ENCODE data around the gene FAM131B. TPM values are rescaled to one million over a fixed set of nuclear protein-coding genes. Genes with fewer than 3 reads are reported as not detected.

Gene FAM131B
- total RNA-seq, 1 donor = 1.4 TPM

DNA sequence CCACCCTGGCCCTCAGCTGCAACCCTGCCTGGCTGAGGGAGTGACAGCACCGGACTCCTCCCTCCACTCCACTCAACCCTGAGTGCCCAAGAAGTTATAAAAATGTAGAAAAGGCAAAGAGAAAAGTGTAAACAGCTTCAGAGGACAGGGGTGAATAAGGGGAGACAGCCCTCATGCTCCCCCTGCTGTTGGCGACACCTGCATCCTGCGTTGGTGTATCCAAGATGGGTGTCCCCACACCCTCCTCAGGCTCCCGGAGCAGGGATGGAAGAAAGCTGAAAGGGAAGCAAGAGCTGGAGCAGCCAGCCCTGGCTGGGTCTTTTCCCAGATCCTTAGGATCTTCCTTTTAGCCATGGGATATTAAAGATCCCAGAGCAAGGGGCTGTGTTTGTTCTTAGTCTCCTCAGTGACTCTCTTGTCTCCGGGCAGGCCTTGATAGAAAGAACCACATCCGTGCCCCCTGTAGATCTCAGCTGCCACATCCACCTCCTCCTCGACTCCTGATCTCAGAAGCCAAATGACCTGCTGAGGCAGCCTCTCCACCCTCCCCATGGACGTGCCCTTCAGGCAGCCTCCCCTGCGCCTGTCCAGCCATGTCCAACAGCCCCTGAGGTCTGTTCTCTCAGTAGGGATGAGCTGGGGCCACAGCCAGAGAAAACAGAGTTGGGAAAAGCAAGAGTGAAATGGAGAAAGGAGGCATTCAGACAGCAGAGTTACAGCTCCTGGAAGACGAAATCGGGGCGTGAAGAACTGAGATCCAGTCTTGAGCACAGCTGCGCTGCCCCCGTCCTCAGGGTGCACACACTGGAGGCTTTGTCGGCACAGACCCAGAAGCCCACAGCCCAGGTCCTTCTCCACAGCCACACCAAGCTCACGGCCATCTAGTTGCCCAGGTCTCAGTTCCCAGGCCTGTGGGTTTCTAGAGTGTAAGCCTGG lies 6.8 kb downstream of the FAM131B start:
- H3K36me3 ChIP-seq (ENCODE audit: insufficient read depth, low read length) = no peaks in the 10 kb centered on the region
- no peaks in the 10 kb centered on the region for H4K20me1 ChIP-seq (ENCODE audit: insufficient read depth, low read length)
- peaks cover 12% of the 10 kb centered on the region for H3K27me3 ChIP-seq (ENCODE audit: insufficient read depth, low read length)
- no peaks in the 10 kb centered on the region for H3K4me1 ChIP-seq (ENCODE audit: insufficient read depth, low read length)
- DNase-seq (ENCODE audit: insufficient read length, low spot score, missing footprints) = peak; percentile 72
- H3K27ac ChIP-seq (ENCODE audit: low read depth, low read length) = no peak overlapping the region
- TF ChIP-seq, protein P1, sequence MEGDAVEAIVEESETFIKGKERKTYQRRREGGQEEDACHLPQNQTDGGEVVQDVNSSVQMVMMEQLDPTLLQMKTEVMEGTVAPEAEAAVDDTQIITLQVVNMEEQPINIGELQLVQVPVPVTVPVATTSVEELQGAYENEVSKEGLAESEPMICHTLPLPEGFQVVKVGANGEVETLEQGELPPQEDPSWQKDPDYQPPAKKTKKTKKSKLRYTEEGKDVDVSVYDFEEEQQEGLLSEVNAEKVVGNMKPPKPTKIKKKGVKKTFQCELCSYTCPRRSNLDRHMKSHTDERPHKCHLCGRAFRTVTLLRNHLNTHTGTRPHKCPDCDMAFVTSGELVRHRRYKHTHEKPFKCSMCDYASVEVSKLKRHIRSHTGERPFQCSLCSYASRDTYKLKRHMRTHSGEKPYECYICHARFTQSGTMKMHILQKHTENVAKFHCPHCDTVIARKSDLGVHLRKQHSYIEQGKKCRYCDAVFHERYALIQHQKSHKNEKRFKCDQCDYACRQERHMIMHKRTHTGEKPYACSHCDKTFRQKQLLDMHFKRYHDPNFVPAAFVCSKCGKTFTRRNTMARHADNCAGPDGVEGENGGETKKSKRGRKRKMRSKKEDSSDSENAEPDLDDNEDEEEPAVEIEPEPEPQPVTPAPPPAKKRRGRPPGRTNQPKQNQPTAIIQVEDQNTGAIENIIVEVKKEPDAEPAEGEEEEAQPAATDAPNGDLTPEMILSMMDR (IDR thresholded peaks at IDR 0.05; ENCODE audit: extremely low read depth, low read depth, low read length) = no peak
- H3K4me2 ChIP-seq (ENCODE audit: insufficient read depth, low read length) = no peak overlapping the region
- H3K9me3 ChIP-seq (ENCODE audit: low read depth, low read length) = no peaks in the 10 kb centered on the region
- no peak overlapping the region for H3K4me3 ChIP-seq (ENCODE audit: insufficient read depth, low read length)
- no peak overlapping the region for H2AFZ ChIP-seq (ENCODE audit: low read length)
- no peaks in the 10 kb centered on the region for H3K79me2 ChIP-seq (ENCODE audit: insufficient read depth, low read length)

DNA sequence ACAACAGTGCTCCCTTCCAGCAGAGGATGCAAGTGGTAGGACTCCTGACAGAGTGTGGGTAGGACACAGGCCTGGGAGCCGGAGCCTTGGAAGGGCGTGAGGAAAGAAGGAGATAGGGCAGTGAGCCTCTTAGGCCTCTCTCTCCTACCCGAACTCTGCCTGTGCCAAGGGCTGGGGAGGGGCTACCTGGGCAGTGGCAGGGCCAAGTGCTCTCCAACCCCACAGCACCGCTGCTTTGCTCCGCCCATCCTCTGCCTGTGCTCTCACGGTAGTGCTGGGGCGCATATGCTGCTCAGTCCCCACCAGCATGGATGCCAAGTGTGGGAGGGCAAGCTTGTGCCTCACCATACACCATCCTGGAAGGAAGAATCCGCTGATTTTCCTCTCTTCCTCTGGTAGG lies 7.5 kb downstream of the FAM131B start:
- no peaks in the 10 kb centered on the region for H3K9me3 ChIP-seq (ENCODE audit: low read depth, low read length)
- H3K4me2 ChIP-seq (ENCODE audit: insufficient read depth, low read length) = no peak overlapping the region
- H3K79me2 ChIP-seq (ENCODE audit: insufficient read depth, low read length) = no peaks in the 10 kb centered on the region
- H3K27ac ChIP-seq (ENCODE audit: low read depth, low read length) = no peak overlapping the region
- no peaks in the 10 kb centered on the region for H3K36me3 ChIP-seq (ENCODE audit: insufficient read depth, low read length)
- no peak overlapping the region for H2AFZ ChIP-seq (ENCODE audit: low read length)
- H4K20me1 ChIP-seq (ENCODE audit: insufficient read depth, low read length) = no peaks in the 10 kb centered on the region
- no peak overlapping the region for H3K4me3 ChIP-seq (ENCODE audit: insufficient read depth, low read length)
- TF ChIP-seq, protein P1 (IDR thresholded peaks at IDR 0.05; ENCODE audit: extremely low read depth, low read depth, low read length) = no peak
- peaks cover 6% of the 10 kb centered on the region for H3K27me3 ChIP-seq (ENCODE audit: insufficient read depth, low read length)
- no peaks in the 10 kb centered on the region for H3K4me1 ChIP-seq (ENCODE audit: insufficient read depth, low read length)
- no peak for DNase-seq (ENCODE audit: insufficient read length, low spot score, missing footprints)

DNA sequence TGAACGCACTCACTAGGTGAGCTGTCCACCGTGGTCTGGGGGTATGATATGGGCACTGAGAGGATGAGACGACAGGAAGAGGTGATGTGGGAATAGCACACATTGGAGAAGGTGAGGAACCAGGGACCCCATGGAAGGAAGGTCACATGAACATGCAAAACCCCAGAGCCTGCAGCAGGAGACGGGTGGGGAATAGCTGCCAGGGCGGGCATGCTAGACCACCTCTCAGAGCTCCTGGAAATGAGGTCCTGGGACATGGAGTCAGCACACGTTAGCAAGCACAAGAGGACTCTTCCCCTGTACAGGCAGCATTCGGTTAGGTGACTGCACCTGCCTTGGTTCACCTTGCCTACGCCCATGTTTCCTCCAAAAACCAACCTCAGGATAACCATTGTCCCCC lies 8.1 kb downstream of the FAM131B start:
- TF ChIP-seq, protein P1 (IDR thresholded peaks at IDR 0.05; ENCODE audit: extremely low read depth, low read depth, low read length) = no peak
- H3K27me3 ChIP-seq (ENCODE audit: insufficient read depth, low read length) = peaks cover 11% of the 10 kb centered on the region
- H3K27ac ChIP-seq (ENCODE audit: low read depth, low read length) = no peak overlapping the region
- no peak overlapping the region for H2AFZ ChIP-seq (ENCODE audit: low read length)
- peak; percentile 54 for DNase-seq (ENCODE audit: insufficient read length, low spot score, missing footprints)
- no peaks in the 10 kb centered on the region for H4K20me1 ChIP-seq (ENCODE audit: insufficient read depth, low read length)
- no peaks in the 10 kb centered on the region for H3K4me1 ChIP-seq (ENCODE audit: insufficient read depth, low read length)
- H3K9me3 ChIP-seq (ENCODE audit: low read depth, low read length) = no peaks in the 10 kb centered on the region
- no peak overlapping the region for H3K4me2 ChIP-seq (ENCODE audit: insufficient read depth, low read length)
- no peak overlapping the region for H3K4me3 ChIP-seq (ENCODE audit: insufficient read depth, low read length)
- no peaks in the 10 kb centered on the region for H3K36me3 ChIP-seq (ENCODE audit: insufficient read depth, low read length)
- H3K79me2 ChIP-seq (ENCODE audit: insufficient read depth, low read length) = no peaks in the 10 kb centered on the region

DNA sequence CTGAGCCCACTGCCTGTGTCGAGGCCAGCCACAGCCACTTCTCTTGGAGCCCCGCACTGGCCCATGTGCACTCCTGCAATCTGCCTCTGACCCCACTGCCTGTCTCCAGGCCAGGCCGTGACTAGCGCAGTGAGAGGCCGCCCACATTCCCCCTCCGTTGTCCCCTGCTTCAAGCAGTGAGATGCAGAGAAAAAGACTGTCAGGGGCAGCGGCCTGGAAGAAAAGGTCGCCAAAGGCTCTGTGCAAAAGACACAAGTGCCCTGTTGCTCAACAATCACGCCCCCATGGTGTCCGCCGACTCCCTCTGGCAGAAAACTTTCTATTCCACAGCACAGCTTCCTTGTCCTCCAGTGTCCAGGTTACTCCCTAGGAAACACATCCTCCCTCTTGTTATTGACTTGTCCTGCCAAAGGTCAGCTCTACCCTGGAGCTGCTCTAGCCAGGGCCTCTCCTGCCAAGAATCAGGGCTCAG lies 9.9 kb downstream of the FAM131B start:
- H3K4me1 ChIP-seq (ENCODE audit: insufficient read depth, low read length) = no peaks in the 10 kb centered on the region
- no peak overlapping the region for H3K4me2 ChIP-seq (ENCODE audit: insufficient read depth, low read length)
- H3K36me3 ChIP-seq (ENCODE audit: insufficient read depth, low read length) = no peaks in the 10 kb centered on the region
- no peaks in the 10 kb centered on the region for H3K79me2 ChIP-seq (ENCODE audit: insufficient read depth, low read length)
- H3K4me3 ChIP-seq (ENCODE audit: insufficient read depth, low read length) = no peak overlapping the region
- no peak overlapping the region for H2AFZ ChIP-seq (ENCODE audit: low read length)
- TF ChIP-seq, protein P1 (IDR thresholded peaks at IDR 0.05; ENCODE audit: extremely low read depth, low read depth, low read length) = no peak
- peaks cover 29% of the 10 kb centered on the region for H3K27me3 ChIP-seq (ENCODE audit: insufficient read depth, low read length)
- no peaks in the 10 kb centered on the region for H3K9me3 ChIP-seq (ENCODE audit: low read depth, low read length)
- H4K20me1 ChIP-seq (ENCODE audit: insufficient read depth, low read length) = no peaks in the 10 kb centered on the region
- DNase-seq (ENCODE audit: insufficient read length, low spot score, missing footprints) = no peak
- H3K27ac ChIP-seq (ENCODE audit: low read depth, low read length) = no peak overlapping the region

Measured in osteoblast (primary cell).